HG03095 (cell line): ENCODE measurements around the gene ARPC2.

Experiments used
- ATAC-seq: cut with Tn5 transposase; IDR thresholded peaks from one replicate; pipeline ENCODE4 v1.9.1; 2021; ENCODE audit warnings: moderate library complexity; ENCODE audit not compliant: unreplicated experiment

ARPC2 gene

GRCh38 chr2:218252509-218253231 lies 35.7 kb downstream of the ARPC2 start:
- ATAC-seq, result no peak

DNA sequence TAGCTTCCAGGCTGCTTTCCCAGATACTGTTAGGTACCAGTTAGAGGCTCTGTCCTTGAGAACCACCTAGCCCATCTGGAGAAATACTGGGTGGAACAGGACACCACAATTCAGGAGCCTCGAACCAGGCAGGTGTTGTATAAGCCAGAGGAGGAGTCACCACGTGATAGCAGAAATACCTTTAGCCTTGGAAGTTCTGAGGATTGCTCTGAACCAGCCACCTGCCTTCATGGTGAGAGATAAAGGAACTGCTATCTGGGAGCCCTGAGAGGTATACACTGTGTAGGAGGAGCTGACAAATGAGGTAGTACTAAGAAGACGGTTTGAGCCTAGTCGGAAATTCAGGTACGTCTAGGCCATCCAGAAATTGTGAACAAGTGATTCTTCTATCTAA lies 36.2 kb downstream of the ARPC2 start:
- ATAC-seq, result no peak

DNA sequence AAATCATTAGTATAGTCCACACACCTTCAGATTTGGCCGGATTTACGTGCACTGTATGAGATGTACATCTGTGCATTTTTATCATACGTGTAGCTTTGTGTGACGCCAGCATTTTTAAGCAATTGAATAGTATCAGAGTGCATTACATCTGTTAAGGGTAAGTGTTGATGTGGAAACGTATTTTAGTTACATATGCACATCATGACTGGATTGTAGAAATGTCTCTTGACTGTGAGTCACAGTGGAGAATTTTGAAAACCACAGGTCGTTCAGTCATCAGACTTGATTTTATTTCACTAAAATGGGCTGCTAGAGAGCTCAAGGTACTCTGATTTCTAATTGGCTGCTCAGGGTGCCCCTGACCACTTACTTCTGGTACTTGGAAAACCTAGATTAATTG lies 38.5 kb downstream of the ARPC2 start:
- ATAC-seq, result no peak

GRCh38 chr2:218256612-218257350 lies 39.8 kb downstream of the ARPC2 start:
- ATAC-seq, result no peak

DNA sequence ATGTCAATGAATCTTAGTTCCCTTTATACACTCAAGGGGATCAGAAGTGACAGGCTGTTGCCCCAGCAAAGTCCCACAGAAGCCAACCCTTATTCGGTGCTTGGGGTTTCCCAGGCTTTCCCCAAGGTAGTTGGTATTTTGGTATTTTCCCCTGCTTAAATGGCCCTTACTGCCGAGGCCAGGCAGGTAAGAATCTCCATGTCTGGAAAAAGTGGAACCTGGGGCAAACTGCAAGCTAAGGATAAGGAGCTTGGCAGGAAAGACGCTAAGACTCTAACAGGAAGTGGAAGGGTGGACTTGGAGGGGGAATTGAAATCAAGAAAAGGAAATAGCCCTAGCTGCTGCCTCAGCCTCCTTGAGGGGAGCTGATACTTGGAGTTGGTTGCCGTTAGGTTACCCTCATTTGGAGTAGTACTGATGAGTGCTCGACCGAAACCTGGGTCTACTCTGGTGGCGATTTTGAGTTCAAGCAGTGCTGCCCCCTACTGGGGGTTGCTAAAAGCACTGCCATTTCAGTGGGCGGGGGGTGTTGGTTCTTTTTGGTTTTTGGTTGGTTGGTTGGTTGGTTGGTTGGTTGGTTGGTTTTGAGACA lies 40.5 kb downstream of the ARPC2 start:
- ATAC-seq, result peak; percentile 74

GRCh38 chr2:218259099-218259961 lies 42.3 kb downstream of the ARPC2 start:
- ATAC-seq, result no peak

DNA sequence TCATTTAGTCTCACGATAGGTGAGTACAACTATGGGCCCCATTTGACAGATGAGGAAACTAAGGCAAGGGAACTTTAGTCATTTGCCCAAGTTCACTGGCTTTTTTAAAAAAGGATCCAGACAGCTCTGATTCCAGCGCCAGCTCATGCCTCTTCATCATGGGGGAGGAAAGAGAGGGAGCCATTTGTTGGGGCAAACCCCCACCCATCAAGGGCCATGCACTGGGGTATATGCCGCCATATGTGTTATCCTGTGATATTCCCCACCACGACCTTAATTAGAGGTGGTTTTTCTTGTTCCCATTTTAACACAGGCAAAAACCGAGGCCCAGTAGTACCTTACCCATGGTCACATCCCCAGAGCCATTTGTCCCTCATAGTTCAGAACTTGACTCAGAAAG lies 43.2 kb downstream of the ARPC2 start:
- no peak for ATAC-seq

DNA sequence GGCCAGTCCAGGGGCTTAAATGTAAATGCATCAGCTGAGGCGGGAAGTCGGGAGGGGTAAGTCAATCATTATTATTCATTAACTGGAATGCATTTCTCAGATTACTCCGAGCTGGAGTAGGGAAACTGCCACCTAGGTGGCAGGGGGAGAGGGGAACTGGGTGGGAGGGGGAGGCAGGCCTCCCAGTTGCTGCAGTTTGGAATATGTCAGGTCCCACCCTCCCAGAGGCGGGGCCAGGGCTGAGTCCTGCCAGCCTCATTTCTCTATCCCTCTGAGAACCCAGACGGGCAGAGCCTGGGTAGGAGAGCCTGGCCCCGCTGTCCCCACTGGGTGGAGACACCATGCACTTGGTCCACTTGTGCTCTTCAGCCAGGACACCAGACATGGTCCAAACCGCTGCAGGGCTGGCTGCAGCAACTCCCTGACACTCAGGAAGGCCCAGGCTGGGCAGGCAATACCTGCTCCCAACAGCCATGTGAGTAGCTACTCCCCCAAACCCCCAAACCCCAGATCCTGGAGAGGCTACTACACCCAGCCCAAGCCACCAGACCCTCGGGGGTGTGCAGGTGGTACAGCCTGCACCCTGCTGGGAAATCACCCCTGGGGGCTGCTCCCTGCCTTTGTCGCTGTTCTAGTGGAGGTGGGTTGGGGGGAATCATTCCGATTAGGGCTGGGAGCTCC lies 43.9 kb downstream of the ARPC2 start, which contains the start of gene GPBAR1:
Gene GPBAR1, plus strand, starts transcription at position 274 of the 681 bp plus-strand sequence. CDS start 1,710 bp downstream, outside the sequence.
- ATAC-seq, result no peak

DNA sequence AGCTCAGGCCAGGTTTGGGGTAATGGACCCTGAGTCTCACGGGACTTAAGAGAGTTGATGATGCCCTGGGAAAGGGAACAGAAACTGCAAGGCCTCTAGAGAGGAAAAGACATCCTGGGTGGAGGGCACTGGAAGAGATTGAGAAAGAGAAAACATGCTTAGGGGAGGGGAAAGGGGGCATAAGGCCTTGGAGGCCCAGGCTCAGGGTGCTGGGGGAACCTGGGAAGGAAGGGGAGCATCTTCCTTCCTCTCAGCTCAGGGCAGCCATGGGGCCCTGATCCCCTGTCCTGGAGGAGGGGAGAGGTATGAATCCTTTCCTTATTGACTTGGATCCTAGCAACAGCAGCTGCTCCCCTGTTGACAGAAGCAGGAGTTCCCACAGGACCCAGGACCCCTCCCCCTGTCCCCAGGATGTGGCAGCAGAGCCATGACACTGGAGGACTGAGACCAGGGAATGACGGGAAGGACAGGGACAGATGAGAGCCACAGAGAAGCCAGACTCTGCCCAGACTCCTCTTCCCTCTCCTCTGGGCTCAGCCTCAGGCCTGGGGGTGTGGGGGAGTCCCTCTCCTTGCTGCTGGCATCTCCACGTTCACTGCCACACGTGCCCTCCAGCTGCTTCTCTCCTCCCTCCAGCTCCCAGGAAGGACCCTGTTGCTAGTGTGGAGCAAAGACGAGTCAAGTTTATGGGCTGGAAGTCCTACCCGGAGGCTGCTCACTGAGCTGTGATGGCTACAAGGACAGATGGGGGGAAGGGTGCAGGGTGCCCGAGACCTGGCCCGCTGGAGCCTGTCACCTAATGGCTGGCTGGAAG lies 44.6 kb downstream of the ARPC2 start:
- ATAC-seq, result no peak

DNA sequence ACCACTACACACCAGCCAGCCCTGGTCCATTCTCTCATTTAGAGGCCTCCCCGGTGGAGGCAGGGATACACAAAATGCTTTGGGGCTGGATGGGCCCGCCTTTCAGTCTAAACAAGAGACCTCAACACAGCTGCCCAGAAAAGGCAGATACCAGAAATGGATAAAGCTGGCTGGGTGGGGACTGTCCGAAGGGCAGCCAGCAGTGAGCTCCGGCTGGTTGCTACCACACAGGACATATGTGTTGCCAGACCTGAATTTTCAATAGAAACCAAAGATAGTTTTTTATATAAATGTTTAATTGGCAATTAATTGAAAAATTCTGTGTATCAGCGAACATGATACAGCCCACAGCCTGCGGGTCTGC lies 45.2 kb downstream of the ARPC2 start:
- no peak for ATAC-seq

- no peak for ATAC-seq
These were observed 45.9 kb downstream of the ARPC2 start for GRCh38 chr2:218262631-218263586.

- ATAC-seq, result no peak
These were observed 47.0 kb downstream of the ARPC2 start for GRCh38 chr2:218263817-218264641.

GRCh38 chr2:218264773-218265561 lies 48.0 kb downstream of the ARPC2 start:
- ATAC-seq, result no peak

DNA sequence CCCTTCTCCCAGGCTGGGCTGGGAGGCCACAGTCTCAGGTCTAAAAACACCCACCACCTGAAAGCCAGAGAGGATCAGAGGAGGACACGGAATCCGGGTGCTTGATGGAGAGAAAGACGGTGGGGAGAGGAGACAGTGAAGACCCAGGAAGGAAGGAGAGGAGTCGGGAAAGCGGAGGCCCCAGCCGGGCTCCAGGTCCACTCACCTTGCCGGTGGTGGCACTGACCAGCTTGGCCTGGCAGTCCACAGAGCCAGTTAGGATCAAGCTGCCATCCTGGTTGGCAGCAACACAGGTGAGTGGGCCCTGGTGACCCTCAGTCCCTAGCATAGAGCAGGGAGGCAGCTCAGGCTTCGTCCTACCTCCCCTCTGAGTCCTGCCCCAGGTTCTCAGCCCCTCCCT lies 48.6 kb downstream of the ARPC2 start:
- ATAC-seq, result no peak

GRCh38 chr2:218266316-218266979 lies 49.5 kb downstream of the ARPC2 start:
- ATAC-seq, result no peak

DNA sequence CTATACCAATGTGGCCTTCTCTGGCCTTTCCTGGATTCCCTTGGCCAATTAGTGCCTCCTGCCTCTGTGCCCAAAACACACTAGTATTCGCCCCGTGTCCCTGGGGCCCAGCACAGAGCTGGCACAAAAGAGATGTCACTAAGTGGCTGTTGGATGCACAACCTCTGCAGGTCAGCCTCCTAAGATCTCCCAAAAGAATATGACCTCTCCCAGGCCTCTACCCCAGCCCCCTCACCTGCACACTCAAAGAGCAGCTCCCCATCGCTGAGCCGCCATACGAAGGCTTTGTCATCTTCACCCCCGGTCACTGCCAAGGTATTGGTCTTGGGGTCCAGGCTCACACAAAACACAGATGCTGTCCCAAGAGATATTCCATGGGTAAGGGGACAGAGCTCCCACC lies 50.3 kb downstream of the ARPC2 start:
- no peak for ATAC-seq
